Neural crest cell (in vitro differentiated cells): ENCODE data around the gene SSH2. TPM values are rescaled to one million over a fixed set of nuclear protein-coding genes. Genes with fewer than 3 reads are reported as not detected.

ENCODE experiments used
- DNase-seq: peaks from one replicate; pipeline ENCODE4 v3.0.0; 2021; ENCODE audit warnings: low read depth, mixed read lengths, low spot score
- H3K27ac Mint-ChIP-seq: one replicate; pipeline ENCODE4 v1.8.0; 2021; ENCODE audit warnings: mild to moderate bottlenecking, mixed read lengths; ENCODE audit not compliant: unreplicated experiment
- H3K27me3 Mint-ChIP-seq: 2 replicates; pipeline ENCODE4 v1.8.0; 2021; ENCODE audit warnings: low read depth, mild to moderate bottlenecking, mixed read lengths
- H3K36me3 Mint-ChIP-seq: 2 replicates; pipeline ENCODE4 v1.8.0; 2021; ENCODE audit warnings: low read depth, mild to moderate bottlenecking, mixed read lengths
- H3K4me1 Mint-ChIP-seq: 2 replicates; pipeline ENCODE4 v1.8.0; 2021; ENCODE audit warnings: mixed read lengths
- H3K4me3 Mint-ChIP-seq: one replicate; pipeline ENCODE4 v1.8.0; 2021; ENCODE audit warnings: mild to moderate bottlenecking, mixed read lengths
- H3K9me3 Mint-ChIP-seq: 2 replicates; pipeline ENCODE4 v1.8.0; 2021; ENCODE audit warnings: mixed read lengths
- total RNA-seq: library from RNA; stranded (reverse); gene quantifications from 2 replicates; pipeline ENCODE4 v1.2.1, GENCODE V29; 2021
- TF ChIP-seq, protein P1 (sequence below): fragments of 200-600 bp; sonication (generic); conservative IDR thresholded peaks from 2 replicates; pipeline ENCODE4 v1.5.0; 2021; ENCODE audit warnings: antibody characterized with exemption, mild to moderate bottlenecking

The SSH2 gene
- total RNA-seq, 1 donor from 2014 or later = 29.2 TPM

DNA sequence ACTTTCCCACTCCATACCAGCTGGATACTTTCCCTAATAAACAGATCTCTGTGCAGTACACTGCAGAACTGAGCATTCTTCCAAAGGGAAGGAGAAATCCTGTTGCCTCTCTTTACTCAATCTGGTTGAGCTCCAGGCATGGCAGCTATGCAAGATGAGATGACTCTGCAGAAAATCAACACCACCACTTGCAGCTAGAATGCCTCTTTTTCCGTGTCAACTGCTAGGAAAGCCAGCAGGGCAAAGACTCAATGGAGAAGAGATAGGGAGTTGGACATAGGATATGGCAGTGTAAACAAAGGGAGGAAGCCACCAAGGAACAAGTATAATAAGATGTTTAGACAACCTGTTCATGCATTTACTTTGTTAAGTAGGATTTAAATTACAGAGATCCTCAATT, 266.9 kb downstream of the SSH2 start:
- no peaks in the 10 kb centered on the region for H3K4me1 Mint-ChIP-seq
- H3K36me3 Mint-ChIP-seq = peaks cover 17% of the 10 kb centered on the region
- H3K27ac Mint-ChIP-seq = peak overlapping the region; percentile 28
- no peaks in the 10 kb centered on the region for H3K9me3 Mint-ChIP-seq
- H3K27me3 Mint-ChIP-seq = no peaks in the 10 kb centered on the region
- TF ChIP-seq, protein P1, sequence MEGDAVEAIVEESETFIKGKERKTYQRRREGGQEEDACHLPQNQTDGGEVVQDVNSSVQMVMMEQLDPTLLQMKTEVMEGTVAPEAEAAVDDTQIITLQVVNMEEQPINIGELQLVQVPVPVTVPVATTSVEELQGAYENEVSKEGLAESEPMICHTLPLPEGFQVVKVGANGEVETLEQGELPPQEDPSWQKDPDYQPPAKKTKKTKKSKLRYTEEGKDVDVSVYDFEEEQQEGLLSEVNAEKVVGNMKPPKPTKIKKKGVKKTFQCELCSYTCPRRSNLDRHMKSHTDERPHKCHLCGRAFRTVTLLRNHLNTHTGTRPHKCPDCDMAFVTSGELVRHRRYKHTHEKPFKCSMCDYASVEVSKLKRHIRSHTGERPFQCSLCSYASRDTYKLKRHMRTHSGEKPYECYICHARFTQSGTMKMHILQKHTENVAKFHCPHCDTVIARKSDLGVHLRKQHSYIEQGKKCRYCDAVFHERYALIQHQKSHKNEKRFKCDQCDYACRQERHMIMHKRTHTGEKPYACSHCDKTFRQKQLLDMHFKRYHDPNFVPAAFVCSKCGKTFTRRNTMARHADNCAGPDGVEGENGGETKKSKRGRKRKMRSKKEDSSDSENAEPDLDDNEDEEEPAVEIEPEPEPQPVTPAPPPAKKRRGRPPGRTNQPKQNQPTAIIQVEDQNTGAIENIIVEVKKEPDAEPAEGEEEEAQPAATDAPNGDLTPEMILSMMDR = no peak
- DNase-seq = no peak
- H3K4me3 Mint-ChIP-seq = no peak overlapping the region

DNA sequence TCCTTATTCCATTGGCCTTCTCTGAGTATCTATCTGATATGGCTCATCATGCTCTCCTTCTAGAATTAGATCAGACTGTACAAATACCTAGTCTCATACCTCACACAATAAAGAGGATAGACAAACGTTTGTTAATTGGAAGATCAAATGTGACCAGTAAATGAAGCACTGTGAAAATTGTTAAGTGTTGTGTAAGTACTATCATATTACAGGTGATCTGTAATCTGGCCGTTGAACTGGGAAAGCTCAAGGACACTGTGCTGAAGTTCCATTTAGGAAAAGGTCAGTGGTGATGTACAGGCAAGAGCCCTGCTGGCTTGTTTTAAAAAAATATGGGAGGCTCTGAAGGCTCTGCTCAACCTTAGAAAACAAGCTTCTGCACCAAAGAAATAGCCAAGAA, 268.8 kb downstream of the SSH2 start:
- H3K27me3 Mint-ChIP-seq = no peaks in the 10 kb centered on the region
- H3K36me3 Mint-ChIP-seq = peaks cover 11% of the 10 kb centered on the region

DNA sequence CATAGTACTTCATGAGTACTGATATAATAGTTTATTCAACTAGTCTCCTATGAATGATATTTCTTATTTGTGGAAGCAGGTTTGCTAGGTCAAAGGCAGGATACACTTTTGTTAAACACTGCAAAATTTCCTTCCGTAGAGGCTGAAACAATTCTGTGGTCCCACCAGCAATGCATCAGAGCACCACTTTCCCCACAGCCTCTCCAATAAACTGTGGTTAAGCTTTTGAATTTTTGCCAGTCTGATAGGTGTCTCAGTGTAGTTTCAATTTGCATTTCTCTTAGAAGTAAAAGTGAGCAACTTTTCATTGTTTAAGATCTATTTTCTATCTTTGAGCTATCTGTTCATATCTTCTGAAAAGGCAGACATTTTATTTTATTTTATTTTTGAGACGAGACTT, 270.9 kb downstream of the SSH2 start:
- no peak overlapping the region for H3K27ac Mint-ChIP-seq
- H3K4me3 Mint-ChIP-seq = no peak overlapping the region
- no peaks in the 10 kb centered on the region for H3K27me3 Mint-ChIP-seq
- peaks cover 6% of the 10 kb centered on the region for H3K36me3 Mint-ChIP-seq
- H3K9me3 Mint-ChIP-seq = no peaks in the 10 kb centered on the region
- no peak for DNase-seq
- TF ChIP-seq, protein P1 = no peak
- no peaks in the 10 kb centered on the region for H3K4me1 Mint-ChIP-seq

More for the DNA sequence above, 268.8 kb downstream of the SSH2 start:
- Mint-ChIP-seq H3K9me3 (no peaks in the 10 kb centered on the region), H3K27ac (no peak overlapping the region), H3K4me1 (no peaks in the 10 kb centered on the region), H3K4me3 (no peak overlapping the region)
- no peak for DNase-seq
- TF ChIP-seq, protein P1 = no peak

DNA sequence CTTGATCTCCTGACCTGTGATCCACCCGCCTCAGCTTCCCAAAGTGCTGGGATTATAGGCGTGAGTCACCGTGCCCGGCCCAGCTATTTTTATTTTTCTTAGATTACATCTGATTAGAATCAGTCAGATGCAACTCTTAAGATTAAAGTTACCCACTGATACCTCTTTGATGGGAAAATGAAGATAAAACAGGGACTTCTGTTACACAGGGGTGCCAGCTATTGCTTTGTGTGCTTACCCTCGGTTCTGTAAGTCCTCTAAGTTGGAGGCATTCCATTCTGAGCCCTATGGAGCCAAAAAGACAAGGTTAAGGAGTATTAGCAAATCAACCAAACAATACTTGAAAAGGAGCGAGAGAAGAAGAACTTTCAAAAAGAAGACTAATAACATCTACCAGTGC, 274.7 kb downstream of the SSH2 start:
- H3K9me3 Mint-ChIP-seq = no peaks in the 10 kb centered on the region
- H3K4me3 Mint-ChIP-seq = no peak overlapping the region
- no peaks in the 10 kb centered on the region for H3K4me1 Mint-ChIP-seq
- H3K27ac Mint-ChIP-seq = no peak overlapping the region
- TF ChIP-seq, protein P1 = no peak
- DNase-seq = no peak
- peaks cover 3% of the 10 kb centered on the region for H3K36me3 Mint-ChIP-seq
- no peaks in the 10 kb centered on the region for H3K27me3 Mint-ChIP-seq

DNA sequence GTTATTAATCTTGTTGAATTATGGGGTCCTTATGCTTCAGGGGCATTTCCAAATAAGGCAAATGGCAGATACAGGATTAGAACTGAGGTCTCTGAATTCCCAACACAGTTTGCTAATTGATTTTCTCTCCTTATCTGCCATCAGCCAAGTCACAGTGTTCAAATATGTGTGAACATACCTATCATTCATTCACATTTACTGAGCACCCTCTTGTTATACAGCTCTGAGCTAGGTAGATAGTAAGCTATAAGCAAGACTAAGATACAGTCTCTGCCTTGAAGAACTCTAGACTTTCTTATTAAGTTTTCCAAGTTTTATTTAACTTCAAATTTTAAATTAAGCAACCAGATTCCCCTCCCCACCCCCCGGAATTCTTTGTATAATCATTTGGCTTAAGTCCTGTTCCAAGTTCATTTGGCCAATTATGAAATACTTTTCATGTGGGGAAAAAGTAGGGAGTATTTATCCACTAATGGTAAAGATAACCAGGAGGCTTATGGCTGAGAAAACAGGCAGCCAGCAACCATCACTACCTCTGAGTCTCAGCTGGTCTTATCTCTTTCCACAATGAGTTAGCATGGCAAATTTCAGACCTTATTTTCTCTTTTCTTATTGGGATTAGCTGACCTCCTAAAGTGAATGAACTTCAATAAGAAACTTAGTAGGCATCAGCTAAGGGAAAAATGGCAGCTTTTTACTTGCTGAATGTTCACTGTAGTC, 275.9 kb downstream of the SSH2 start:
- H3K4me3 Mint-ChIP-seq = no peak overlapping the region
- H3K27me3 Mint-ChIP-seq = no peaks in the 10 kb centered on the region
- no peaks in the 10 kb centered on the region for H3K4me1 Mint-ChIP-seq
- DNase-seq = no peak
- H3K27ac Mint-ChIP-seq = no peak overlapping the region
- peaks cover 3% of the 10 kb centered on the region for H3K36me3 Mint-ChIP-seq
- TF ChIP-seq, protein P1 = no peak
- H3K9me3 Mint-ChIP-seq = no peaks in the 10 kb centered on the region
